Endometrial microvascular endothelial cells (primary cell): ENCODE measurements around the gene CRYGA. TPM values are rescaled to one million over a fixed set of nuclear protein-coding genes. Genes with fewer than 3 reads are reported as not detected.
"Not testable (repeated sequence)": the region's sequence is repeated elsewhere in the genome, so short reads cannot be mapped to it uniquely, and the experiment has no call there.

Experiments
- in situ Hi-C: cut with HindIII; loops from 2 replicates; pipeline ENCODE4 v1.10.0; 2017; ENCODE audit warnings: low sequenced_read_pairs, low pct_unique_long_range_greater_than_20kb; ENCODE audit errors: inconsistent ontology term
- total RNA-seq: library from RNA; depleted of rRNA; stranded (reverse); fragments of >200 nt; gene quantifications from one replicate; pipeline ENCODE4 v1.2.3, GENCODE V29; 2015; ENCODE audit errors: inconsistent ontology term

The CRYGA gene
- total RNA-seq, 1 donor from 2014 or later = not detected

DNA sequence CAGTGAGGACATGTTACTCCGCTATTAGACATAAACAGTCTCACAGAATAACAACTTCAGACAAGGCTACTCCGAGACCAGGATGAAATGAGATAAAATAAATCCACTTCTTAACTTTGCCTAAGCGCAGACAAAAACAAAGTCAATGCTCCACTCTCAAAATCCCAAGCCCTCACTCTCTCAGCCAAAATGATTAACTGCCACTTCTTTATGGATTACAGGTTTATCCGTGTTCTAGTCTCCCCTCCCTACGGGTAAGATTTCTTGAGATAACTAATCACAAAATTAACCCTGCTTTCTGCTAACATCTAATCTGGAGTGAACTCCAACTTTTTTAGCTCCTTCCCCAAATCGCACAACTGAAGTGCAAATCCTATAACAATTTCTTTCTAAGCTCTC is 32.7 kb downstream of the CRYGA start:
- in situ Hi-C loops = no loop called here

DNA sequence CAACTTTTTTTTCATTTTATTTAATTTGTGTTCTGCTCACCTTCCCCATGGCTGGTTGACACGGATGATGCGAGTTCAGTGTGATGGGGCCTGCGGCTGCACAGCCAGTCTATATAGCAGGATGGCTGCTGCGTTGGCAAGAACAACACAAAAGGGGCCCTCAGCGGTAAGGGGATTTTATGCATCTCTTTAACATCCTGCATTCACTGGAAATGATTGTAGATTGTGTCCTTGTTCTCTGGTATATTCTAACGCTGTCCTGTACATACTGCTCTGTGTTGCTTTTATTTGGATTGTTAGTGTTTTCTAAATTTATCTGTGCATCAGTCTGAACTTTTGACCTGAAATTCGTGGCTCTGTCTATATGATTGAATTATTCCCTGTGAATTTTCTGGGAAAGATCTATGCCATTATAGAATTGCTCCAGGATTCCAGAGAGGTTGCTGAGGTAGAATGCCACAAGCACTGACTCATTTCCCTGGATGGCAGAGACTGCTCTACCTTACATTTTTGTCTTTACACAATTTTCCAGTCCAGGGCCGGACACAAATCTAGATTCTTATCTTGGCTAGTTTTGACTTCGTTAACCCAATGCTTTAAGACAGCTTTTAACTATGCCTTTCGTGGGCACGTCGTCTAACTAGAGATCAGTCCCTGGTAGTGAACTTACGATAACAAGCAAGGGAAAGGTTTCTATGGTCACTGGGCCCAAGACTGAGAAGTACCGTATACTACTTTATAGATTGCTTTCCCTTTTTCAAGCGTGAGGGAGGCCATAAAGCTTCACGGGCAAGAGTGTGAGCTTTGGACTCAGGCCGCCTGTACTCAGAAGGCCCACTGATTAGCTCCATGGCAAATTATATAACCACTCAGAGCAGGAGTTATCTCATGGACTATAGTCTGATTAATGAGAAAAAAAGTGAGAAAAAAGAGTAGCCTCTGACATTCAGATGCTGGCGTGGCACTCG is 33.4 kb downstream of the CRYGA start, which contains the start of gene CRYGC:
Gene CRYGC, minus strand, starts transcription at position 85 of the 968 bp plus-strand sequence. Its CDS starts 36 bp downstream, at position 49.
- in situ Hi-C loops = no loop called here

DNA sequence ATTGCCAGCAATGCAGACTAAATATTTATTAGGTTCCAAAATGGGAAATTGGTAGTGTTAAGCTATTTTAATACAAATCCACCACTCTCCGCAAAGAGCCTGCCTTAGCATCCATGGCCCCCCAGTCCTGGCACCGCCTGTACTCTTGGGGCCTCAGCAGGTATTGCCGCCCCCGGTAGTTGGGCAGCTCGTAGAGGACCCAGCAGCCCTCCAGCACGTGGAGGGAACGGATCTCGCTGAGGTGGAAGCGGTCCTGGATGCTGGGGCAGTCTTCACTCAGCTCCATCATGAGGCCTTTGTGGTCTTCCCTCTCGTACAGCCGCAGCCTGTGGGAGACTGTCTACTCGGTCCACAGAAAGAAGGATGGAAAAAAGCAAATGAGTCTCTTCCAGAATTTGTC is 35.3 kb downstream of the CRYGA start:
- in situ Hi-C loops = no loop called here

DNA sequence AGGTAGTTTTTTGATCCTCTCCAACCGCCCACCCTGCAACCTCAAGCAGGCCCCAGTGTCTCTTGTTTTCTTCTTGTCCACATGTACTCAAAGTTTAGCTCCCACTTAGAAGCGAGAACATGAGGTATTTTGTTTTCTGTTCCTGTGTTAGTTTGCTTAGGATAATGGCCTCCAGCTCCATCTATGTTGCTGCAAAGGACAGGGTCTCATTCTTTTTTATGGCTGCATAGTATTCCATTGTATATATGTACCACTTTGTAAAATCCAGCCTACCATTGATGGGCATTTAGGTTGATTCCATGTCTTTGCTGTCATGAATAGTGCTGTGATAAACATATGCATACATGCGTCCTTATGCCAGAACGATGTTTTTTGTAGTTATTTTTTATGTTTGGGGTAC is 36.3 kb downstream of the CRYGA start:
- in situ Hi-C loops = no loop called here

DNA sequence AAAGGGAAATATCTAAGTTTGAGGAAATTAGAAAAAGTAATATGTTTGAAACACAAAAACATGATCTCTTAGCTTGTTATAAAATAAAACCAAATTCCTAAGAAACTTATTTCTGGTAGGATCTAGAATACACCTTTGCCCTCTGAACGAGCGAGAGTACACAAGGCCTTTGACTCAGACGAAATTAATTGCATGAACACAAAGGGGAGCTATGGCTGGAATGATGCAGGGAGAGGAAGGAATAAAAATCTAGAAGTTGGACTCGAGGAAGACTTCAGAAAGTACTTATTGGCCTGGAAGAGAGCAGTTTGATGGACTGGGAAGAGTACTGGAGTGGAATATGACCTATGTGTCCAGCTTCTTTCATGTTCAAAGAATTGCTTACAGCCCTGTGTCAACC is 38.1 kb downstream of the CRYGA start:
- in situ Hi-C loops = no loop called here

DNA sequence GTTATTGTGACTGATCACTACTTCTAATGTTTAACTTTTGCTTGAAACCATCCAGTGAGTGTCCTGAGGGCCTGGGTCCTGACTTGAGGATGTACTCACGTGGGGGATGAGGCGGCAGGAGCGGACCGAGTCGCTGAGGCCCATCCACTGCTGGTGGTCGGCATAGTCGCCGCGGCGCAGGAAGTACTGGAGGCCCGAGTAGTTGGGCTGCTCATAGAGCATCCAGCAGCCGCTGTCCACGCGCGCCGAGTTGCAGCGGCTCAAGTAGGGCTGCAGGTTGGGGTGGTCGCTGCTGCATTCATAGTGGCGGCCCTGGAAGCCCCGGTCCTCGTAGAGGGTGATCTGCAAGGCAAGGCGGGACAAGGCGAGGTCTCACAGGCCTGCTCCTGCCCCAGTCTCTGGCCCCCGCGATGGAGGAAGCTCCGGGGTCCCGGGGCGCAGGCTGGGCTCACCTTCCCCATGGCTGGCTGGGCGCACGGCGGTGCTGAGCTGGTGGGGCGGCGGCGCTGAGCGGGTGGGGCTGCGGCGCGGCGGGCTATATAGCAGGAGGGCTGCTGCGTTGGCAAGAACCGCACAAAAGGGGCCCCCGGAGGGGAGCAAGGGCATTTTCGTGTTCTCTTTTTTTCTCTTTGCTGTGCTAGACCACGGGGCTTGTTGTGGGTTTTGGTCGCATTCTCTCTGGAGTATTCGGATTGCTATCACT is 39.2 kb downstream of the CRYGA start, which contains the start of gene CRYGD:
Gene CRYGD, minus strand, starts transcription at position 512 of the 703 bp plus-strand sequence. Its CDS starts 51 bp downstream, at position 461.
- in situ Hi-C loops = not testable (repeated sequence)

DNA sequence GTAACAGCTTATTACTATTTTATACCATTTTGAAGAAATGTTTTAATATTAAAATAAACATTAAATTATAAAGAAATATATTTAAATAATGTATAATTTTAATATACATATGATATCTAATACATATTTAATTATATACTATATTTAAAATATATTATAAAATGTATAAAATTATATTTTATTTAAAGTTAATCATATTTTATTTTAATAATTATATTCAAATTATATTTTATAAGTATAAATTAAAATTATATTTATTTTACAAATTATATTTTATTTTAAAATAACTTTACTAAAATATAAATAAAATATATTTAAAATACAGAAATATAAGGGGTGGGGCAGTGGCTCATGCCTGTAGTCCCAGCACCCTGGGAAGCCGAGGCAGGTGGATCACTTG is 41.1 kb downstream of the CRYGA start:
- in situ Hi-C loops = no loop called here

DNA sequence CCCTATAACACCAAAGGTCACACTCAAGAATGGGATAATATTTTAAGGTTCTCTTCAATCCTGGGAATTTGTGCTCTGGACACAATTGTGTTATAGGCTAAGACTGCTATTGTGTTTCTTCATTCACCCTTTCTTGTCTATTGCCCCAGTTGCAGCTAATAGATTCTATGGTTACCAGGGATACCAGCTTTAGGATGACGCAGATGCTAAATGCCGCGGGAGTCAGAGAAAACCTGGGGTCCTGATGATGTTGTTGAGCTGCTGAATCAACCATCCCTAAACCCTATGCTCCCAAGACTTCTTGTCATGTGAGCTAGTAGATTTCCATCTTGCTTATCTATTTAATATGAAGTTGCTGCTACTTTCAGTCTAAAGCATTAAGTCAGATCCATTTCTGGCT is 44.5 kb downstream of the CRYGA start:
- in situ Hi-C loops = no loop called here

DNA sequence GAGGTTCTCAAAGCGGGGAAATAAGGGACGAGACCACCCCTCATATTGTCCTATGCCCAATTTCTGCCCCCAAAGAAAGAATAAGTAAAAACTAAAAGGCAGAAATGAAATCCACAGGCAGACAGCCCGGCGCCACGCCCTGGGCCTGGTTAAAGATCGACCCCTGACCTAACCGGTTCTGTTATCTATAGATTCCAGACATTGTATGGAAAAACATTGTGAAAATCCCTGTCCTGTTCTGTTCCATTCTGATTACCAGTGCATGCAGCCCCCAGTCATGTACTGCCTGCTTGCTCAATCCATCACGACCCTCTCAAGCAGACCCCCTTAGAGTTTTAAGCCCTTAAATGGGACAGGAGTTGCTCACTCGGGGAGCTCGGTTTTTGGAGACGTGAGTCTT is 46.0 kb downstream of the CRYGA start:
- in situ Hi-C loops = not testable (repeated sequence)

DNA sequence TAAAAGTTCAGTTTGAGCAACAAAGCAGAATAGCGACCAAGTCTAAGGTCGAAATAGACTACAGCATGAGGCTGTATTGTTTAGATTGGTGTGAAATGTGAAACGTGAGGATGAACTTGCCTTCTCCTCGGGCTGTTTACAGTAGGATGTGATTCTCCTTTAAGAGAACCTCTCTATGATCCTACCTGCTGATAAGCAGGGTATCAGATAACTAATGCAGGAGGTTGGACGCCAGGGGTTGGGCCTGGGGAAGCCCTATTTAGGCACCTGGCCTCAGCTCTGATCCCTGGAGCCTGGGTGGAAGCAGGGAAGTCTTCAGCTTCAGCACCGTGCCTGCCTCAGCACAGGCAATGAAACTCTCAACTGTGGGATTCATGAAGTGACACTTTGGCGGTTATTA is 50.4 kb downstream of the CRYGA start:
- in situ Hi-C loops = no loop called here

DNA sequence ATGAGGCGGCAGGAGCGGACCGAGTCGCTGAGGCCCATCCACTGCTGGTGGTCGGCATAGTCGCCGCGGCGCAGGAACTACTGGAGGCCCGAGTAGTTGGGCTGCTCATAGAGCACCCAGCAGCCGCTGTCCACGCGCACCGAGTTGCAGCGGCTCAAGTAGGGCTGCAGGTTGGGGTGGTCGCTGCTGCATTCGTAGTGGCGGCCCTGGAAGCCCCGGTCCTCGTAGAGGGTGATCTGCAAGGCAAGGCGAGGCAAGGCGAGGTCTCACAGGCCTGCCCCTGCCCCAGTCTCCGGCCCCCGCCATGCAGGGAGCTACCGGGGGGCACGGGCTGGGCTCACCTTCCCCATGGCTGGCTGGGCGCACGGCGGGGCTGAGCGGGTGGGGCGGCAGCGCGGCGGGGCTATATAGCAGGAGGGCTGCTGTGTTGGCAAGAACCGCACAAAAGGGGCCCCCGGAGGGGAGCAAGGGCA is 51.1 kb downstream of the CRYGA start:
- in situ Hi-C loops = not testable (repeated sequence)

Other genes with a start within 250 kb of the CRYGA start
- 3.3 TPM for gene PLEKHM3, start 138.1 kb downstream of the CRYGA start, total RNA-seq
- gene CRYGD, start 39.1 kb downstream of the CRYGA start, total RNA-seq = not detected
- gene CRYGC, start 33.8 kb downstream of the CRYGA start, total RNA-seq = not detected
- not detected for gene CRYGB, start 17.4 kb downstream of the CRYGA start, total RNA-seq
- gene C2orf80, start 26.4 kb upstream of the CRYGA start, total RNA-seq = not detected
- gene IDH1, start 91.5 kb upstream of the CRYGA start, total RNA-seq = 89.7 TPM
- gene PIKFYVE, start 102.7 kb upstream of the CRYGA start, total RNA-seq = 12.4 TPM
- not detected for gene PTH2R, start 243.2 kb upstream of the CRYGA start, total RNA-seq